Measurements from ENCODE around the gene PDS5B. TPM values are rescaled to one million over a fixed set of nuclear protein-coding genes. Genes with fewer than 3 reads are reported as not detected.

Gene PDS5B
- total RNA-seq, 4 donors from 2014 or later, result 34.5 to 68.3 (median 40.7) TPM

DNA sequence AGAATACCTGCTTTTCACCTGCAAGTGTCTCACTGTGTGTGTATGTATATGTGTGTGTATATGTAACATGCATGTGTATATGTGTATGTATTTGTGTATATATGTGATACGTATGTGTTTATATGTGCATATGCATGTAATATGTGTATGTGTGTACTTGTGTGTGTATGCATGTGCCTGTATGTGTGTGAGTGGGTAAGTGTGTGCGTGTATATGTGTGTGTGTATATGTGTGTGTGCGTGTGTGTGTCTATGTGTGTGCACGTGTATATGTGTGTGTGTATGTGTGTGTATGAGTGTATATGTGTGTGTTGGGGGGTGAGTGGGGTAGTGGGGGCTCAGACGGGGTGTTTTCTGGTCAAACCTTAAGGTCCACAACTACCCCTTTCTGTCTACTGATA is 237.3 kb downstream of the PDS5B start:
- TF ChIP-seq, protein P1, sequence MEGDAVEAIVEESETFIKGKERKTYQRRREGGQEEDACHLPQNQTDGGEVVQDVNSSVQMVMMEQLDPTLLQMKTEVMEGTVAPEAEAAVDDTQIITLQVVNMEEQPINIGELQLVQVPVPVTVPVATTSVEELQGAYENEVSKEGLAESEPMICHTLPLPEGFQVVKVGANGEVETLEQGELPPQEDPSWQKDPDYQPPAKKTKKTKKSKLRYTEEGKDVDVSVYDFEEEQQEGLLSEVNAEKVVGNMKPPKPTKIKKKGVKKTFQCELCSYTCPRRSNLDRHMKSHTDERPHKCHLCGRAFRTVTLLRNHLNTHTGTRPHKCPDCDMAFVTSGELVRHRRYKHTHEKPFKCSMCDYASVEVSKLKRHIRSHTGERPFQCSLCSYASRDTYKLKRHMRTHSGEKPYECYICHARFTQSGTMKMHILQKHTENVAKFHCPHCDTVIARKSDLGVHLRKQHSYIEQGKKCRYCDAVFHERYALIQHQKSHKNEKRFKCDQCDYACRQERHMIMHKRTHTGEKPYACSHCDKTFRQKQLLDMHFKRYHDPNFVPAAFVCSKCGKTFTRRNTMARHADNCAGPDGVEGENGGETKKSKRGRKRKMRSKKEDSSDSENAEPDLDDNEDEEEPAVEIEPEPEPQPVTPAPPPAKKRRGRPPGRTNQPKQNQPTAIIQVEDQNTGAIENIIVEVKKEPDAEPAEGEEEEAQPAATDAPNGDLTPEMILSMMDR (IDR thresholded peaks at IDR 0.05; ENCODE audit: low read depth), result no peak

DNA sequence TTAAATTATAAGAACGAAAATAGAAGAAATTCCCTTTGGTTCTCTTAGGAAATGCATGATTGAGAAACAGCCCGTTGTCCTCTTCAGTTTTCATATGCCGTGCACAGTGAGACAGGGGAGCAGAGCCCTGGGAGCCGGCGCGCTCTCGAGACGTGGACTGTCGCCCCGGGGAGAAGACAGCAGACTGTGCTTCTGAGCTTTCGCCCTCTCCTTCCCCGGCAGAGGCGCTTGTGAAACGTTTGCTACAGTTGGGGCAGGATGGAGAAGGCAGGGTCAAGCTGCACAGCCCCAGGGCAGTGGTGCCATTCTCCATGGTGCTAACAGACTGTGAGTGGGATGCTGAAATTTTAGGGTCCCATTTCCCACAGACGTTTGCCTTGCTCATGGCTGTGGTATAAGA is 237.8 kb downstream of the PDS5B start:
- TF ChIP-seq, protein P1 (IDR thresholded peaks at IDR 0.05; ENCODE audit: low read depth), result no peak

DNA sequence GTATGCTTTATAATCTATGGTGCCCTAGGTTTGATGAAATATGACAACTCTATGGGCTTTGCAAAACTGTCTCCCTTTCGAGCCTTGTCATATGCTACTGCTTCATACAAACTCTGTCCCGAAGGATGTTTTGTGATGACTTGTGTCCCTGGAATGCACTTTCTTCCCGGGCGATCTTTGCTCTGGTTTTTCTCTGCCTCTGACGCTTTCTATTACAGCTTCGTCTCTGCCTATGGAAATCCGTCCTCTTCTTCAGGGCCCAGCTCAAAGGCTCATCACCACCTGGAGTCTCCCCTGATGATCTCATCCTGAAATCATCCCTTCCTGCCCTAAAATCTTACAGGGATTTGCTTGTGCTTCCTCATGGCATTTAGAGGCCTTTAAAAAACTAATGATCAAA is 238.4 kb downstream of the PDS5B start:
- TF ChIP-seq, protein P1 (IDR thresholded peaks at IDR 0.05; ENCODE audit: low read depth), result no peak

DNA sequence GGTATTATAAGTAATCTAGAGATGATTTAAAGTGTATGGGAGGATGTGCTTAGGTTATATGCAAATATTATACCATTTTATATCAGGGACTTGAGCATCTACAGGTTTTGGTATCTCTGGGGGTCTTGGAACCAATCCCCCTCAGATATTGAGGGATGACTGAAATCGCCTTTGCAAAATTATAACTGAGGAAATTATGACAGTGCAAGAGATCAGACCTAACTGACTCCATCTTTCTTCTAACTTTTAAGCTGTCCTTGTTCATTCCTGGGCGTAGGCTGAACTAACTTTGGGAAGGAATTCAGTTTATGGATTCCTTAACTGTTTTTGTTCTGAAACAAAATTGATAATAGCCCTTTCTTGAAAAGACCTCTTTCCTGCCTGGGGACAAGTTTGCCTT is 239.2 kb downstream of the PDS5B start:
- TF ChIP-seq, protein P1 (IDR thresholded peaks at IDR 0.05; ENCODE audit: low read depth), result no peak

Small RNA genes lying within 50 kb of the gene (small RNA-seq; reads per million reads assigned to genes)
- not detected for gene RNY1P4

Other genes starting within 250 kb of the PDS5B start
- gene N4BP2L1, start 158.3 kb upstream of the PDS5B start, total RNA-seq, result 10 to 100 TPM; 23.1 to 33.1 (median 26.8) TPM
- gene N4BP2L2, start 47.7 kb upstream of the PDS5B start, total RNA-seq, result 100 to 1,000 TPM; 142 to 623 (median 163) TPM